Ureter (tissue), 1 donor: ENCODE measurements around the gene ZC3H7B. TPM values are rescaled to one million over a fixed set of nuclear protein-coding genes. Genes with fewer than 3 reads are reported as not detected.
"Not testable (repeated sequence)": the region's sequence is repeated elsewhere in the genome, so short reads cannot be mapped to it uniquely, and the experiment has no call there.

Experiments used
- DNase-seq: peaks from one replicate; pipeline ENCODE4 v3.0.0-alpha.2; 2020; ENCODE audit warnings: low spot score
- total RNA-seq: library from RNA; stranded (reverse); gene quantifications from one replicate; pipeline ENCODE4 v1.2.4, GENCODE V29; 2023
- donor health status: DM: yes; HTN: yes; CAD: no.

The ZC3H7B gene
- total RNA-seq, 1 donor from 2014 or later = 65.9 TPM

DNA sequence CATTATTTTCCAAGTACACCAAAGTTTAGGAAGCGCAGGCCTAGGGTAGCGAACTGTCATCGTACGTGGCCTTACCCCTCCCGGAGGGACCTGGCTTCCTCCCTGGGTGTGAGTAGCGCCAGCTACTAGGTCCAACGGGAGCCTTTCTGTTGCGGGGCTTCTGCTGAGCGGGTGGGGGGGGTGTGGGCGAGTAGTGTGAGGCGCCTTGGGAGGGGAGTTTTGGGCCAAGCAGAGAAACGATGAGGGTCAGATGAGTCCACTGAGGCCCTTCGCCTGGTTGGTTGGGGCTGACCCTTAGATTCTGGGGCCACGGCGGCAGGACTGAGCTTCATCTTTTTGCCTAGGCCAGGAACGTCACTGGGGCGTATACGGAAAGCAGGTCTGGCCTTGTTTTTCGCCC is 81.3 kb downstream of the ZC3H7B start:
- peak; percentile 62 for DNase-seq

DNA sequence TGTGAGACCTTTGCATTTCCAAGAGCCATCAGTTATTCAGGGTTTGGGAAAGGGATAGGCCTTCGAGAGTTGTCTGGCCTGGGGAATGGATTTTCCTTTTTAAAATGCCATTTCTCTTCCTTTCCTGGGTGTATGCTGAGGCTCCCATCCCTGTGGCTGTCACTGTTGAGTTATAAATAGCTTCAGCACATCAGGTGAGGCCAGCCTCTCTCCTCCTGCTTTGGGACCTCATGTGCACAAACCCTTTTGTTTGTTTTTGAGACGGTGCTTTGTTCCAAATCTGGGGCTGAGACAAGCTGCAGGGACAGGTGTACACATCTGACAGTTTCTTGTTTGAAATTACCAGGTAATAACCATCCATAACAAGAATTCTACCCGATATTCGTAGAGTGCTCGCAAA is 81.8 kb downstream of the ZC3H7B start:
- DNase-seq = no peak

DNA sequence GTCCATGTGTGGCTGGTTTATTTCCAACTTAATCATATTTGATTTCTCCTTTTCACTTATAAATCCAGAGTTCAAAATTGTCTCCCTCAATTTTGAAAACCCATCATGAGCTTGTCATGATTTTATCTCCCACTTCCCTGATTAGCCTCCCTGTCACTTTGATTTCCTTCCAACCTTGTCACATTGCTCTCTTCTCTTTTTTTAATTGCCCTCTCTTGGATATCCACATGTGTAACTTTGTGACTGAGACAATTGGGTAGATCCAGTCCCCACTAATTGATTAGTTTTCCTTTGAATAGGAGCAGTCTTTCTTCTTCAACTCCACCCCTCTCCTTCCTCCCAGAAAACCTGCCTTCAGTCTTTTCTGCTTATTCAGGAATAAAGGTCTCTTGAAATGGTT is 82.8 kb downstream of the ZC3H7B start:
- no peak for DNase-seq

DNA sequence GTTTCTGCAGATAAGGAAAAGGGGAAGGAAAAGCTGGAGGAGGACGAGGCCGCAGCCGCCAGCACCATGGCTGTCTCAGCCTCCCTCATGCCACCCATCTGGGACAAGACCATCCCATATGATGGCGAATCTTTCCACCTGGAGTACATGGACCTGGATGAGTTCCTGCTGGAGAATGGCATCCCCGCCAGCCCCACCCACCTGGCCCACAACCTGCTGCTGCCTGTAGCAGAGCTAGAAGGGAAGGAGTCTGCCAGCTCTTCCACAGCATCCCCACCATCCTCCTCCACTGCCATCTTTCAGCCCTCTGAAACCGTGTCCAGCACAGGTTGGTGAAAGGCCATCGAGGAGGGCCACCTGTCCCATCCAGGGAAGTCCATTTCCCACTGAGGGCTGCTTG is 86.0 kb downstream of the ZC3H7B start:
- no peak for DNase-seq

DNA sequence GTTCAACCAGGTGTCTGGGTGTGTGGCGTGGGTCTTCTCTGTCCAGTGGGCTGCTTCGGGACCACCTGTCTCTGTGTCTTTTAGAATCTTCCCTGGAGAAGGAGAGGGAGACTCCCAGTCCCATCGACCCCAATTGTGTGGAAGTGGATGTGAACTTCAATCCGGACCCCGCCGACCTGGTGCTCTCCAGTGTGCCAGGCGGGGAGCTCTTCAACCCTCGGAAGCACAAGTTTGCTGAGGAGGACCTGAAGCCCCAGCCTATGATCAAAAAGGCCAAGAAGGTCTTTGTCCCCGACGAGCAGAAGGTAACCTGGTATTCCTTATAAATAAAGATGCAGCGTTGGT is 92.7 kb downstream of the ZC3H7B start:
- no peak for DNase-seq

DNA sequence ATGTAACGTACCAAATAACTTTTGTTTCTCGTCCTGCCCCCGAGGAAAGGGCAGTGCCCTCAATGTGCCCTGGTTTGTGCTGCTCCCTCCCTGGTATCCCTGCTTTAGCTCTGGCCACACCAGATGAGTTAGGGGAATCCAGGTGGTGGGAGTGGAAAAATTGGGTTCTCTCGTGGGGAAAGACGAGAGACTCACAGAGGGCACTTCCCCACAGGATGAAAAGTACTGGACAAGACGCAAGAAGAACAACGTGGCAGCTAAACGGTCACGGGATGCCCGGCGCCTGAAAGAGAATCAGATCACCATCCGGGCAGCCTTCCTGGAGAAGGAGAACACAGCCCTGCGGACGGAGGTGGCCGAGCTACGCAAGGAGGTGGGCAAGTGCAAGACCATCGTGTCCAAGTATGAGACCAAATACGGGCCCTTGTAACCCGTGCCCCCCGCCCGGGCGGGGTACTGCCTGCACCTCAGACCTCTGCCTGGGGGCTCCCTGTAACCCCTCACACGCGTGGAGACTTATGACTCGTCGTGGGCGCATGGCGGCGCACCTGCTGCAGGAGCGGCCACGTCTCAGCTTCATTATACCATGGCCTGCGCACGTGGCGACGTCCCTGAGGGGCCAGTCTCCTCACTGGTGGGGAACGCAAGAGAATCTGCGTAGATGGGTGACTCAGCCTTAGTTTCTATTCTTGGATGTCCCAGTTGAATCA is 94.4 kb downstream of the ZC3H7B start:
- DNase-seq = no peak

DNA sequence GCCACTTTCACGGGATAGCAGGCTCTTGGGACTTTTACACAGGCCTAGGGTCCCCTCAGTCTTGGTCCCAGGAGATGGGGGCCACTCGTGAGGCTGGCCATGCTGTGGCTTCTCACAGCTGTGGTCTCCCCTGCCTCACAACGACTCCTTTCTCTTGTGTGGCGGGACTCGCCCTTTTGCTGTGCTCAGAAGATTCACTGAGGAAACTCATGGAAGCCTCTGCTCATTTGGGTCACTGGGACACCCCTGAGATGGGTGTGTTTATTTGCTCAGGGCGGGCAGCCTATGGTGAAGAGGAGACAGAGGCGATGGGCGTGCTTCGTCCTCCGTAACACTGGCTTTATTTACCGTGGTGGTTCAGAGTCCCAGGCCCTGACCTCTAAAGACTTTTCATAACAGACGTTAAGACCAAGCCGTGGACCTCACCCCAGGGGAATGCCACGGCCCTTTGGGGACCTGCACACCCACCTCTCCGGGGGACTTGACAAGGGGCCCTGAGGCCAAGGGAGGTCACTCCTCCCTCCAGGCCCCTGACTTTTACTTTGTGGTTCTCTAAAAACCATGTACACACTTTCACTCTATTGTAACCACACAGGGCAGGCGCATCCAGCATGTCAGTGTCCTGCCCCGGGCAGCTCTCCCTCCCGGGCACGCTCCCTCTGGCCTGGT is 96.0 kb downstream of the ZC3H7B start:
- DNase-seq = no peak

DNA sequence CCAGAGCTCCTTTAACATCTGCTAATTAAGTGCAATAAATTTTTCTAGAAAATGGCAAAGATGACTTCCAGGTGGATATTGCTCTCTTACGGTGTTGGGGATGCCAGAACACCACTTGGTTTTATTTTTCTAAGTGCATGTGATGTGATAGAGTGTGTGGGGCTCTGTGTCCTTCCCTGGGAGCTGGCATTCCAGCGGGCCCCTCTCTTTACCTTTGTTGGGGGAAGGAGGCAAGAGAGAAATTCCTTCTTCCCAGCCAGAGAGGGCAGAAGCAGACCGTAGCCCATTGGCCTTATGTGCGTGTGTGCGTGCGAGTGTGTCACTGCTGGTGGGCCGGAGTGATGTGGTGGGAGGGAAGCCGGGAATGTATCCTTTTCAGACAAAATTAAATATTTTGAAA is 97.6 kb downstream of the ZC3H7B start:
- no peak for DNase-seq

DNA sequence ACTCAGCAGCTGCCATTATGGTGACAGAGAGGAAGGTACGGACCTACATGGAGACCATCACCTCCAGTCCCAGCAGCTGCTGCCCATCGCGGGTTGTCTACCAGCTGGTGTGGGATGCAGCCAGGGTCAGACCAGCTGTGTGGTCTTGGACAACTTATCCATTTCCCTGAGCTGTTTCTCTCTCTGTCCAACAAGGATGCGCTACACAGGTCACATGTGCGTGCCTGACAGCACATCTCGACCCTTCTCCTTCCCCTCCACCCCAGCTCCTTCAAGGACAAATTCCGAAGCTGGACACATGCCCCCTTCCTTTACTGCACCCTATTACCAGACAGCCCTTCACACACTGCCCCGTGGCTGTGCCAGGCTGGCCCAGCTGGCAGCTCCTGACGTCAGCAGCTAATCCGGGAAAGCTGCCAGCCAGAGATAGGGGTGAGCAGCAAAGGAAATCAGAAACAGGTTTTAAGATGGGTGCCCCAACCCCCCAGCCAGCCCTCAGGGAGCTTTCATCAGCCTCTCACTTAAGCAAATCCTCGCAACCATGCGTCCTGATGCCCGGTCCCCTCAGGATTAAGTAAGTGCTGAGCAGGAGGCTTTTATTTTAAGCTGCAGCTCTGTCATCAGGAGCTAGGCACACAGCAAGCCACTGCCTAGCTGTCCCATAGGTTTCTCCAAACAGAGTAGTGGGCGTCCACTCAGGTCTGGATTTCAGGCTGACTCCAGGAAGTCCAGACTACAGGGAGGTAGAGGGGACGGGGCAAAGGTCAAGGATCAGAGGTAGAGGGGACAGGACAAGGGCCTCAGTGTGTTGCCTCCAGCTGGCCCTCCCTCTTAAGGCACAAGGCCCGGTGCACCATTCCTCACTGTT is 100.7 kb downstream of the ZC3H7B start:
- peak; percentile 89 for DNase-seq

DNA sequence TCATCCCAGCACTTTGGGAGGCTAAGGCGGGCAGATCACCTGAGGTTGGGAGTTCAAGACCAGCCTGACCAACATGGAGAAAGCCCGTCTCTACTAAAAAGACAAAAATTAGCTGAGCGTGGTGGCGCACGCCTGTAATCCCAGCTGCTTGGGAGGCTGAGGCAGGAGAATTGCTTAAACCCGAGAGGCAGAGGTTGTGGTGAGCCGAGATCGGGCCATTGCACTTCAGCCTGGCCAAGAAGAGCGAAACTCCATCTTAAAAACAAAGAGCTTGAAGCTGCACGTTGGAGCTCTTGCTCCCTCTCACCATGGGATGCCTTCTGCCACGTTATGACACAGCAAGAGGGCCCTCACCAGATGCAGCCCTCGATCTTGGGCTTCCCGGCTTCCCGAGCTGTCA is 101.5 kb downstream of the ZC3H7B start:
- not testable (repeated sequence) for DNase-seq

DNA sequence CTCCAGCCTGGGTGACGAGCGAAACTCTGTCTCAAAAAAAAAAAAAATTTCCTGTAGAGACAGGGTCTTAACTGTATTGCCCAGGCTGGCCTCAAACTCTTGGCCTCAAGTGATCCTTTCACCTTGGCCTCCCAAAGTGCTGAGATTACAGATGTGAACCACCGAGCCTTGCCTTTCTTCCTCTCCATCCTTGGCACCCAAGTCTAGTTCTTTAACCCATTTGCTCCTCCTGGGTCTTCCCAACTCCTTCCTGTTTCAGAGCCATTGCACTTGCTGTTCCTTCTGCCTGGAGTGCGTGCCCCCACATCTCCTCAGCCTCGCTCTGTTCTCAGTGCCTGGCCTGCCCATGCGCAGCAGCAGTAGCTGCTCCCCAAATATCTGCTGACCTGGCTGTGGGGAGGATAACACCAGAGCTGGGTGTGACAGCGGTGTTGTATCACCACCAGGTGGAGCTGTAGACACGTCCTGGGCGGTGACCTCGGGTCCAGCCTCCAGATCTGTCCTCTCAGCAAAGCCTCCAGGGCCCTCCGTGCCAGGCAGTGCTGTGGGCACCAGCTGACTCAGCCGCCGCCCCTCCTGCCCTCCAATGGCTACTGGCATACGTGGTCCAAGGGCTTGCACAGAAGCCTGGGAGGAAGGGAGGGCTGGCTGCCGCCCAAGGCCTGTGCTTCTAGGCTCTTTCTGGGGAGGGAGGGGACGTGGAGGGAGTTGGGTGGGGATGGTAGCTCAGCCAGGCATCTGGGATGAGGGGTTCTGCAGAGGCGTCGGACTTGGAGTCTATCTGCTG is 102.4 kb downstream of the ZC3H7B start:
- peak; percentile 91 for DNase-seq

DNA sequence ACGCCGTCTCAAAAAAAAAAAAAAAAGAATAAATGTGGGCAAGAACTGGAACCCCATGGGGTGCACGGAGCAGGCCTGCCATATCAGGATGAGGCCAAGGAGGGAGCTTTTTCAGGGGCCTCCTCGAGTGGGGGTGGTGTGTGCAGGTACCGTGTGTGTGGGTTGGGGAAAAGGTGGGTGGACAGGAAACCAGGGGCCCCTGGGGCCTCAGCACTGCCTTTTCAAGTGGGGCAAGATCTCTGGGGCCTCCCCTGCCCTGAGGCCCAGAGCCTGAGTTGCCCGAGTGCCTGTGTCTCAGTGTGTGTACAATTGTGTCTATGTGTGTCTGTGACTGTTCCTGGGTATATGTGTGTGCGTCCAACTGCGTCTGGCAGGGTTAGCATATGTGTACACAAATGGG is 104.3 kb downstream of the ZC3H7B start:
- no peak for DNase-seq

DNA sequence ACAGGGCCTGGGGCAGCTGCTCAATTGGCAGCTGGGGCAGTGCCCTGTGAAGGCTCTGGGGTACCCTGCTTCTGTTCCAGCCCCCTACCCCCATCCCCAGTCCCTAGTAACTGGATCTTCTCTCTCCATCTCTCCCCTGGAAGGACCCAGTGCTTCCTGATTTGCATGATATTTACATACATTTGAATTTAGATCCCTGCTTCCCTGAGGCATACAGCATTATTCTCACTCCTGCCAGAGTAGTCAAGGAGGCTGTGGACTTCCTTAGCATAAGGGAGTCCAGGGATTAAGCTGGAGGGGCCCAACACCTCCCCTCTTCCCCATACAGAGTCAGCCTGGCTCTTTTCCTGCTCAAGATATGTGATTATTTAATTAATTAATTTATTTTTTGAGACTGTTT is 105.1 kb downstream of the ZC3H7B start:
- no peak for DNase-seq

DNA sequence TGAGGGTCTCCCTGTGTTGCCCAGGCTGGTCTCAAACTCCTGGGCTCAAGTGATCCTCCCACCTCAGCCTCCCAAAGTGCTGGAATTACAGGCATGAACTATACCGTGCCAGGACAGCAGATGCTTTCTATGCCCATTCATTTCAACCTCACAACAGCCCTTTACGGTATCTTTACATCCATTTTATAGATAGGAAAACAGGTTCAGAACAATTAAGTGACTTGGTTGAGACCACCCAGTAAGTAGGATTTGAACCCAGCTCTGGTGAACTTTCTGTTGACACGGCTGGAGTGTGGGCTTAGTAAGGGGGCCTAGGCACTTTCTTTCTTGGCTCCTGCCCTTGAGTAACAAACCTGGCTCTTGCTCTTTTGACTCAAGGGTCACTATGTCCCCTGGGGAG is 106.1 kb downstream of the ZC3H7B start:
- DNase-seq = no peak

DNA sequence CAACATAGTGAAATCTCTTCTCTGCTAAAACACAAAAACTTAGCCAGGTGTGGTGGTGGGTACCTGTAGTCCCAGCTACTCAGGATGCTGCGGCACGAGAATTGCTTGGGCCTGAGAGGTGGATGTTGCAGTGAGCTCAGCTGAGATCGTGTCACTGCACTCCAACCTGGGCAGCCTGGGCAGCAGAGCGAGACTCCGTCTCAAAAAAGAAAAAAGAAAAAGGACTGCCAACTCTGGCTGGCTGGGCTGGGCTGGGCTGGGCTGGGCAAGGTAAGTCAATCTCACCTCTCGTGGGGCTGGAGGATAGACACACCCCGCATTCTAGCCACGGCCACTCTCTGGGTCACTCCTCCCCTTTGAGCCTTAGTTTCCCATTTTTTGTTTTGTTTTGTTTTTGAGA is 107.3 kb downstream of the ZC3H7B start:
- no peak for DNase-seq

Other genes starting within 250 kb of the ZC3H7B start
- gene EP300, start 208.9 kb upstream of the ZC3H7B start, total RNA-seq = 119 TPM
- gene L3MBTL2, start 96.2 kb upstream of the ZC3H7B start, total RNA-seq = 37.9 TPM
- 8.9 TPM for gene CHADL, start 60.6 kb upstream of the ZC3H7B start, total RNA-seq
- gene RANGAP1, start 15.3 kb upstream of the ZC3H7B start, total RNA-seq = 59.7 TPM
- 27.5 TPM for gene TEF, start 80.4 kb downstream of the ZC3H7B start, total RNA-seq
- gene TOB2, start 145.3 kb downstream of the ZC3H7B start, total RNA-seq = 49.9 TPM
- gene PHF5A, start 167.2 kb downstream of the ZC3H7B start, total RNA-seq = 32.3 TPM
- 121 TPM for gene ACO2, start 167.6 kb downstream of the ZC3H7B start, total RNA-seq
- 54.2 TPM for gene POLR3H, start 242.9 kb downstream of the ZC3H7B start, total RNA-seq